HL-60/S4 treated with phorbol 12-myristate 13-acetate at 8.2 ng/mL for 4 days and 3 days (cell line): ENCODE measurements around the gene PPP1R36.

Source experiments
- in situ Hi-C: fragments of 300-500 bp; cut with MboI; formaldehyde crosslinking; loops from 2 replicates; pipeline ENCODE4 v1.15.0; 2022; ENCODE audit warnings: low sequenced_read_pairs

PPP1R36 gene, protein sequence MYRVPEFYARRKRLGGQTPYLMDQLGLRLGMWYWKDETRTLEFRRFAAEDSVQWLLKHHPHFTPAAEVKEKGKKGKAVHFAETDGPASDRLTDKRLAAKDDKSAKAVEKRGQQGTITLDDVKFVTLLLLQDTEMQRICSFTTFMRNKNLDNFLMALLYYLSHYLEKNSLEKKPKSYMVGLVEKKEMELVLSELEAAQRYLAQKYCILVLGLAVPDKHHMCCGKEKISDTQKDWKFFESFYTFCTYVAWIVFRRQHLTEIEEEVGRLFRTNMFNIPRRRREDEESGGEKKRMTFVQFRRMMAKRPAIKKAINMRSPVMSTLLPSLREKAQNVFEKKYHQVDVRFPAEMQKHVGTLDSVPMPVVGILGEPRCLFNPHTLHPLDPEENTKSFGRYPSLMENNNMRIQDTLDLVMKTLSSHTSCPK

DNA sequence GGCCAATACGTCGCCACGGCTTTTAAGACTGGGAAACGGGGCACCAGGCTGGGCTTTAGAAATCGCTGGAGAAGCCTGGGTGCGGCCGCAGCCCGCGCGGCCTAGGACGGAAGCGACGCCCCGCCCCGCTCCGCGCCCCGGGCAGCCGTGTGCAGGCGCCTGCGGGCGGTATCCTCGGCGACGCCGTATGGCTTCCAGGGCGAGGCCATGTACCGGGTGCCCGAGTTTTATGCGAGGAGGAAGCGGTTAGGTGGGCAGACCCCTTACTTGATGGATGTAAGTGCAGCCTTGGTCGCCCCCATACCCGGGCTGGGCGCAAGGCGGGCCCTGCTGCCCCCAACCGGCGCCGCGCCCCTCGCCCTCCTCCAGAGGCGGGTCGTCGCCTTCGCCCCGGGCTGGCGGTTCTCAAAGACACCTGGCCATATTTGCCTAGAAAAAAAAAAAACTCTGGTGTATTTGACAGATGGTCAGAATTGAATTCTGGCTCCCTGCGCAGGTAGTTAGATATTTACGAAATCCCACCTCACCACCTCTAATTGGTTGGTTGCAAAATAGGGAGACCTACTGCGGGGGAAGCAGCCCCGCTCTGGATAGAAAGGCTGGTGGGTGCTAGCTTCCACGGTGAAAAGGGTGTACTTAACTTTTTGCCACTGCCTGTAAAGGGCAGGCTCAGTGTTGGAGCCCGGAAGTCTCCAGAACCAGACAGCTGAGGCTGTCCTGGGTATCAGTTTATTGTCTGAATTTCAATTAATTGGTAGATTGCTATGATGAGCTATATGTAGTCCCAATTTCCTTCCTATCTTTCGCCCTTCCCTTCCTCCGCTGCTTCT lies at the start of gene PPP1R36:
Gene PPP1R36 (plus strand): TSS at position 171 of the 830 bp plus-strand sequence. CDS start 37 bp downstream, at position 208.
- in situ Hi-C loops, result no loop called here

DNA sequence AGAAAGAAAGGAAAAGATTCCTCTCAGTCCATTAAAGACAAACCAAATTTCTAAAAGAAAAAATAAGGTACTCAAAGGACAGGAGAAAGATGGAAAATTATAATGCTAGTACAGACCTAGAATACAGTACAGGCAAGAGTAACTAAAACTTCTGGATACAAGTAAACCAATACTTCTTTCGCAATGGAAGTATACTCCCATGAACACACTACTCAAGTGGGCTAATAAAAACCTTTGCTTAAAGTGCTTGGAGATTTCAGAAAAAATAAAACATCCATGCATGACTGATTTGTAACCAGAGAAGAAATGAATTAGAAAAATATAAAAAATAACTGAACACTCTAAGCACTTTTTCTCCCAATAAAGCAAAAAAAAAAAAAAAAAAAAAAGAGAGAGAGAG lies 49.7 kb upstream of the PPP1R36 start:
- in situ Hi-C loops, result no loop called here

DNA sequence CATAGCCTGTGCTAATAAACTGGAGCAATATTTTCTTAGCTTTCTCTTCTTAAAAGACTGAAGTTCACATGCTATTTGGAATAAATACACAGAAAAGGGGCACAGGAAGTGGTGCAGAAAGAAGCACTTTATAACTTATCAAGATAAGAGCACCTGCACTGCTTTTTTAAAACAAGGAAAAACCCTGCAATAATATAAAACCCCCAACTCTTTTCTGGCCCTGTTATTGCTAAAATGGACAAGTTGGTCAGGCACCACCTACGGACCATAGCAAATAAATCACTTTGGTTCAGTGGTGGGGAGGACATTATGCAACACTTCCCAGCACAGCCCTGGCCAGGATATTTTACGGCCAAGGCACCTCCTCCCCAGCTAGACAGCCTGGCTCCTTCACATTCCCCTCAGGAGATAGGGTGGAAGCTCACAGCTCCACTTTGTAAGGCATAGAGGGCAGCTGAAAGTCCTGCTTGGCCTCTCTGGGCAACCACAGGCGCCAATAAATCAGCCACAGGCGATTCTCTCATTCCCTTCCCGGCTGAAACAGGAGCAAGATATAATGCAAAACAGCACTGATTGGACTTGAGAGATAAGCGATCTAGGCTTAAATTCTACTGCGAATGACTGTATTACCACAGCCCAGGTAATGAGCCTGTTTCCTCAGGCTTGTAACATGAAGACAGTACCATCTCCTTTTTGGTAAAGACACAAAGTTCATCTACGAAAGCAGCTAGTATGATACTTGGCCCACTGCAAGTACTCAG lies 48.2 kb upstream of the PPP1R36 start:
- in situ Hi-C loops, result no loop called here

DNA sequence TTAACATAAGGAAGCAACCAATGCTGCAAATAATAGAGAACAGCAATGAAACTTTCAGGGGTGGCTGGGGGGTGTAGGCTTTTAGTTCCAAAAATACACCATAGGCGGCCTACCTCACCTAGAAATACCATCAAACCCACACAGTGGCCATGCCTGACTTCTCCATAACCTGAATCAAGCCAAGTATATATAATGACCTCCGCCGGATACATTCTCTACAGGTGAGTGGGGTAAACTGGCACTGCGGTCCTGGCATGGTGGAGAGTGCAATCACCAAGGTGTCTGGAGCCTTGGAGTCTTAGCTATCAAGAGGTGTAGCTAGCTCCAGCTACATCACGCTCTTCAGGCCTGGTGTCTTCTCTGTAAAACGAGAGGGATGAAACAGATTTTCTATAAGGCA lies 47.3 kb upstream of the PPP1R36 start:
- in situ Hi-C loops, result no loop called here

GRCh38 chr14:64502887-64503433 lies 46.8 kb upstream of the PPP1R36 start:
- in situ Hi-C loops, result no loop called here

- in situ Hi-C loops, result no loop called here
These were observed 46.1 kb upstream of the PPP1R36 start, which contains the start of gene ZBTB25 for GRCh38 chr14:64503434-64504309. TSS of gene ZBTB25 (minus strand) at chr14:64503838. CDS start at chr14:64490533, 13,305 bp downstream.

DNA sequence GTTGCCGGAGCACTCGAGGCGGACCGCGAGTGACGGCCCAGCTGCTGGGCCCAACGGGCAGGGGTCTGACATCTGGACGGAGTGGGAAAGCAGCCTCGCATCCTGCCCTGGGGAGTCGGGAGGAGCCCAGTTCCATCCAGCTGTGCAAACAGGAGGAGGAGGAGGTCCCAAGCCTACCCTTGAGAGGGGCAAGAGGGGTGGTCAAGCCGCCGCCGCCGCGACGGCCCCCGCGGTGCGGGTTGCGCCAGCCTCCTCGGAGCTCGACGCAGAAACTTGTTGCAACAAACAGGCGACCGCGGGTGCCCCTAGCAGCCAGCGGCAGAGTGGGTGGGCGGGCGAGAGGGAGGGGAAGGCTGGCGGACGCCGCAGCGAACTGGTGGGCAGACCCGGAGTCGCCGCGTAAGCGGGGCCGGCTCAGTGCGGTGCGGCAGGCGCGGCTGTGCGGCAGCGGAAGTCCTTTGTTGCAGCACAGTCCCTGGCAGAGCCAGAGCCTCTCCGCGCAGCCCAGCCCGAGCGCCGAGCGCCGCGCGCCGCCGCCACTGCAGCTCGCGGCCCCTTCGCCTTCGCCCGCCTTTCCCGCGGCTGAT lies 45.4 kb upstream of the PPP1R36 start, which contains the start of gene ZBTB1:
Gene ZBTB1 (plus strand): TSS at position 461 of the 587 bp plus-strand sequence. CDS start 16,735 bp downstream, outside the sequence.
- in situ Hi-C loops, result no loop called here

DNA sequence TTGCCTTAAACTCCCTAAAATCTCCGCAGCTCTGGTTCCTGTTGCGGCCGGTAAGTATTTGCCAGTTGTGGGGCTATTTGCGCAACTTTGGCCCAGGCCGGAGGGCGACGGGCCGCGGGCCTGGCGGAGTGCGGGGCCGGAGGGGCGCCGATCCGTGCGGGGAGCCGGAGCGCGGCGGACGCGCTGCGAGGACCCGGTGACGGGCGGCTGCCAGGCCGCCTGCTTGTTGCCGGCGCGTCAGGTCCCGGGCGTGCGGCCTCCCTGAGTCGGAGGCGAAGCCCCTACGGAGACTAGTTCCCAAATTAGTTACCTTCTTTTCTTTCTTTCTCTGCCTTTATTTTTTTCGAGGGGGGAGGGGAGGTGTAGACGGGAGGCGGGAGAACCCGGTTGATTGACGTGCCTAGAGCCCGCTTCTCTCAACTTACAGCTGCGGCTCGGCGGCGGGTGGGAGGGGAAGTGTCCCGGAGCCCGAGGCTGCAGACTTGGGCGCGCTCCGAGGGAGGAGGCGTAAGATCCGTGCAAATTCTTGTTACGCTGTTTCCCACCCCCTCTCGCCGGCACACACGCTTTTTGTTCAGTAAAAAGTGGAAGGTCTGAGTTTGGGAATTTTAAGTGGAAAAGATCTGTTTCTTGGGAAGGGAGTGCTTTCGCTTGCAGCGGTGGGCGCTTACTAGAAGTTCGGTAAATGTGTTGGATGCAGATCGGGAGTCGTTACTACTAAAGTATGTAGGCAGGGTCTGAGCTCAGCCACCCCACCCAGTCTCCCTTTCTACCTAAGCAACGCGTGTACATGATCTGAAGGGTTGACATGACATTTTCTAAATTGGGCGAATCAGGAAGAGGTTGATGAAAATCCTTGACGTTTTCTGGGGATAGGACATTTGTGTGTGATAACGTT lies 44.6 kb upstream of the PPP1R36 start:
- in situ Hi-C loops, result no loop called here

DNA sequence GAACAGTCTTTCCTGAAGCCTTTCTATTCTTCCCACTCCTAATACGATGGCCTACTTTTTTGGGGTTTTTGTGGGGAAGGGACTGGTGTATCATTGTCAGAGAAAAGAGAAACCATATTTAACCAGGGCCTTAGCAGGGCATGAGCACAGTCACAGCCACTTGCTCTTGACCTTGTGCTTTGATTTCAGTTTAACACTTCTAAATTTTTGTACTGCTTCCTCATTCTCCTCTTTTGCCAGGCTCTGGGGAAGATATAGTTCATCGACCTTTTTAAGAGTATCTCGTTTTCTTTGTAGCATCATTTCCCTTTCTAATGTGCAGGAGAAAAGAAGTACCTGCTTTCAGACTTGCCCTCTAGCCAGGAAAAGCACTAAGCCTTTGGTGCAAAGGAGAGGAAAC lies 43.0 kb upstream of the PPP1R36 start:
- in situ Hi-C loops, result no loop called here

DNA sequence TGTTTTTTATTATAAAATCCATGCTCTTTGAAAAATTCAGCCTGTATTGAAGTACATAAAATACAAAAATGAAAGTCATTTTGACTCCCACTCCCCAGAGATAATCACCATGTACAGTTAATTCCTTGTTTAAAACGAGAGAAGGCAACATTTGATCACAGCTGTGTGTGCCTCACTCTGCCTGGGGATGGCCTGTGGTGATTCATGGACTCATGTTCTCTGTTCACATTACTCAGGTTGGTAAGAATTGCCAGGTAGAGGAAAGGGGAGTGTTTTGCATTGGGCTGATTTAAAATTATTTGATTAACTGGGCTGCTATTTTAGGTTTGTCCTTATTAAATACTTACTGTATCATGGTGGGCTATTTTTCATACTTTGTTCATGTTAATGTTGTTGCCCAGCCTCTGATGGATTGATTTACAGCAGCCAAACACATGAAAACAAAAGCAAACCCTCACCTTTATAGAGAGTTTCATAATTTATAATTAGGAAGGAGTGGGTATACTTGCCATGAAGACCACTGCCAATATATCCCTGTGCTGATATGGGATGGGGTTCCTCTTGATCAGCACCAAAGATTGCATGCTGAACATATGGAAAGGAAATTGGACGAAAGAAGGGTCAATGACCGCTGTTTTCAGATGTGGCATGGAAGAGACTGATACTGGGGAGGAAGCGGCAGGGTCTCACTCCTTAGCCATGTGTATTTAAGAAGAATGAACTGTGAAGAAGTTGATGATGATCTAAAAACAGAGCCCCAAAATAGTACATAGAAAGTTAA lies 42.2 kb upstream of the PPP1R36 start:
- in situ Hi-C loops, result no loop called here

- in situ Hi-C loops, result no loop called here
These were observed 41.5 kb upstream of the PPP1R36 start for GRCh38 chr14:64508215-64508776.

DNA sequence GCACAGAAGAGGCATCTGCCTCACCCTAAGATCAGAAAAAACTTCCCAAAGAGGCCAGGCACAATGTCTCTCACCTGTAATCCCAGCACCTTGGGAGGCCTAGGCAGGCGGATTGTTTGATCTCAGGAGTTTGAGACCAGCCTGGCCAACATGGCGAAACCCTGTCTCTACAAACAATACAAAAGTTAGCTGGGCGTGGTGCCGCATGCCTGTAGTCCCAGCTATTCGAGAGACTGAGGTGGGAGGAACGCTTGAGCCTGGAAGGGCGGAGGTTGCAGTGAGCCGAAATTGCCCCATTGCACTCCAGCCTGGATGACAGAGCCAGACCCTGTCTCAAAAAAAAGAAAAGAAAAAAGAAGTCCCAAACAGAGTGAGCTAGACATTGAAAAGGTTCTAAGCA lies 40.7 kb upstream of the PPP1R36 start:
- in situ Hi-C loops, result no loop called here

DNA sequence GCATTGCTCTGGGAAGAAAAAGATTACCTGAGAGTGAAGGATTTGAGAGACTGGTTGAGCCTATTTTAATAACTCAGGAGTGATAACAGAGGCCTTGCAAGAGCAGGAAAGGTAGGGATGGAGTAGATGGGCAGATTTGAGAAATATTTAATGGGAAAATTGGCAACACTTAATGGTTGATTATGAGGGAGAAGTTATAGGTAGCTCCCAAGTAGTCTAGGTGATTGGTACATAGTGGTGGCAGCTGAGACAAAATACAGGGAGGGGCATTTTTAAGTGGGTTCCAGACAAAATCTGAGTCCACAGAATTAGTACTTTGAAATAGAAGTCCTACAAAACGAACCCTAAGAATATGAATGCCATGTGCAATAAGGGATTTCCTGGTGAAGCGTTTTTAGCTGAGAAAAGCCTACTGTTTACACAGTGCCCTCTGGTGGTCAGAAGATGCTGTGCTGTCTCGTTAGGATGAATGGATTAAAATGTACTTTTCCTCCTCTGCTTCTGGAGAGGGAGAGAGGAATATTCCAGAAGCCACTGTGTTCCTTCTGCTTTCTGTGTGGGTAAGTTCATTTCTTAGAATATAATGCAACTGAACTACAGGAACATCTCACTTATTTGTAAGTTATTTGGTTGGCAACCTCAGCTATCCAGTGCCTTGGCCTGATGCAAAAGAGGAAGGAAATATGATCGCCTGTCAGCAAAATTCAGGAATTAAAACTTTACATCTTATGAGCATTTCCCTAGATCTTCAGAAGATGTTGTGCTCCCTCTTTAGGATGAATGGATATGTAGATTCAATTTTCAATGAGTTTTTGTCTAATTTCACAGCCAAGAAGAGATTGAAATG lies 38.7 kb upstream of the PPP1R36 start:
- in situ Hi-C loops, result no loop called here

DNA sequence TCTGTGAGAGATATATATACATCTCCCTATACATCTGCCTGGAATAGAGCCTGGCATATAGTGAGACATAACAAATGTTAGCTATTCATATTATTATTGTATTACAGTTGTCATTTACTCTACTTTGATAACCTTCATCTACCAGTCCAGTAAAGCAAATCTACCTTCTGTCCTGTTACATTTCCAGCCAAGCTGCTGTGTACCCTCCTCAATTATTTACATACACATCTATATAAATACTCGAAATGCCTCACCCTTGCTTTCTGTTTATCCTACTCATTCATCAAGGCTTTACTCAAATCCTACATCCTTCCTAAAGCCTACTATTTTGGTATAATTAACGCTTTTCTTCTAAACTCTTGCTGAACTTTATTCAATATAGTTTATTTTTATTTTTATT lies 36.5 kb upstream of the PPP1R36 start:
- in situ Hi-C loops, result no loop called here

DNA sequence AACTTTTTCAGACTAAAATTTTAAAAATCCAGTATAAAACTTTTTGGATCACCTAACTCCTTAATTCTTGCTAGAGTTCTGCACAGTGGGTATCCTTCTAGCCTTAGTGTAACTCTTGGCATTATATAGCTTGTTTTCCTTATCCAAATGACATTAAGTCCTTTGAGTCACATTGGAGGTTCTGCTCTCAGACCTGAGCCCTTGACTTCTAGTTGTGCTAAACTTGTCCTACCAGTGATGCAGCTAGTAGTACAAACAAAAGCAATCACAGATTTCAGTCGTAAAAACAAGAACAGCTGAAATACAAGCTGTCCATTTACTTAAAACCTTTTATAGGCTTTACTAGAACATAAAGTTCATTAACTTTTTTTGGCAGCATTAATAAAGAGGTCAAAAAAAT lies 34.7 kb upstream of the PPP1R36 start:
- in situ Hi-C loops, result no loop called here

DNA sequence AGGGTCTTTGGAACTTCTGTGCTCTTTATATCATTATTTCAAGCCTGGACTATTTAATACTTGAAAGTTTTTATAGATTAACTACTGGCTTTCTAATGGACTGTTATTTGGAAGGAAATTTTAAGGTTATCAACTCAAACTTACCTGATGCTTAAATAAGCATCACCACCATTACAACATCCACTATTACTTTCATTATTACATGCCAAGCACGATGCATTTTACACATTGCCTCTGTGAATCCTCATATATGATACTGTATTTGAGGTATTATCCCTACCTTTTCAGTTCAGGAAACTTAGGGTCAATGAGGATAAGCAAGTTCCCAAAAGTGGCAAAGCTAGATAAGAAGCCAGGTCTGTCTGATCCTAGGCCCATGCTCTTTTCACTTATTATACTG lies 32.8 kb upstream of the PPP1R36 start:
- in situ Hi-C loops, result no loop called here
